OCI-LY7 (cell line): Measurements from ENCODE around the gene UMAD1.

Source experiments
- CTCF ChIP-seq: fragments of 200-600 bp; sonication (generic); conservative IDR thresholded peaks from 2 replicates; pipeline ENCODE4 v1.5.1; 2014; ENCODE audit warnings: mild to moderate bottlenecking, antibody characterized with exemption, low read length, moderate library complexity, mixed read lengths
- EZH2phosphoT487 ChIP-seq: fragments of 200-600 bp; sonication (generic); IDR thresholded peaks from 2 replicates; pipeline ENCODE4 v1.6.1; 2018; ENCODE audit warnings: low read depth, borderline replicate concordance, mild to moderate bottlenecking, mixed run types, antibody characterized with exemption, low read length, moderate library complexity, mixed read lengths

GRCh38 chr7:7883394-7883793 is 242.8 kb downstream of the UMAD1 start:
- no peak for TF ChIP-seq CTCF
- no peak for TF ChIP-seq EZH2phosphoT487
